Natural killer cell (primary cell): ENCODE results near the gene ASTN2. TPM values are rescaled to one million over a fixed set of nuclear protein-coding genes. Genes with fewer than 3 reads are reported as not detected.

ENCODE experiments used
- ATAC-seq, 3 donors: fragments of 150-1000 bp in 2 of 3; fragments of 200-7000 bp in 1 of 3; cut with Tn5 transposase; 1 replicate in 1 of 3; 2 replicates in 2 of 3; pipeline ENCODE4 v1.10.0; 2021; ENCODE audit warnings: mild to moderate bottlenecking in 2 of 3, moderate library complexity in 2 of 3
- DNase-seq, 2 donors: peaks; one replicate each; pipeline versions ENCODE4 v3.0.0 to v3.0.0-alpha.2; 2013 to 2021; ENCODE audit warnings: mixed read lengths in 1 of 2
- H3K27ac ChIP-seq: one replicate; pipeline ENCODE4 v1.5.1; 2013; ENCODE audit warnings: mild to moderate bottlenecking, low read length
- H3K27me3 ChIP-seq: one replicate; pipeline ENCODE4 v1.6.1; 2013; ENCODE audit warnings: low read length; ENCODE audit not compliant: control insufficient read depth, insufficient read depth
- H3K36me3 ChIP-seq: one replicate; pipeline ENCODE4 v1.6.1; 2013; ENCODE audit warnings: low read length; ENCODE audit not compliant: control insufficient read depth, insufficient read depth
- H3K4me1 ChIP-seq: one replicate; pipeline ENCODE4 v1.6.1; 2013; ENCODE audit warnings: low read length; ENCODE audit not compliant: control insufficient read depth, insufficient read depth
- H3K4me3 ChIP-seq: one replicate; pipeline ENCODE4 v1.5.1; 2013; ENCODE audit warnings: low read length
- H3K9me3 ChIP-seq: one replicate; pipeline ENCODE4 v1.6.1; 2013; ENCODE audit warnings: low read length; ENCODE audit not compliant: control insufficient read depth, insufficient read depth
- H3K27ac Mint-ChIP-seq, 2 donors: one replicate each; pipeline ENCODE4 v1.8.0; 2022; ENCODE audit warnings: mild to moderate bottlenecking in 2 of 2, mixed read lengths in 2 of 2, moderate library complexity in 1 of 2
- H3K27me3 Mint-ChIP-seq, 2 donors: one replicate each; pipeline ENCODE4 v1.8.0; 2022; ENCODE audit warnings: low read depth in 2 of 2, mixed read lengths in 2 of 2
- H3K36me3 Mint-ChIP-seq: one replicate; pipeline ENCODE4 v1.8.0; 2022; ENCODE audit warnings: mixed read lengths
- H3K4me1 Mint-ChIP-seq, 2 donors: one replicate each; pipeline ENCODE4 v1.8.0; 2022; ENCODE audit warnings: mixed read lengths in 2 of 2
- H3K4me3 Mint-ChIP-seq: one replicate; pipeline ENCODE4 v1.8.0; 2022; ENCODE audit warnings: mild to moderate bottlenecking, moderate library complexity, mixed read lengths
- H3K9me3 Mint-ChIP-seq, 2 donors: one replicate each; pipeline ENCODE4 v1.8.0; 2022; ENCODE audit warnings: mixed read lengths in 2 of 2
- WGBS: methylation state at CpG from one replicate; pipeline ENCODE4 v1.1.7; 2013; ENCODE audit warnings: missing lambda C conversion rate; ENCODE audit not compliant: insufficient coverage; 5-methylcytosine and 5-hydroxymethylcytosine counted together
- intact Hi-C: fragments of 100-400 bp; cut with micrococcal nuclease; formaldehyde crosslinking; loops from one replicate; pipeline ENCODE4 v1.14.2; 2022
- total RNA-seq, 4 donors: library from RNA; stranded (reverse); fragments of 120-200 nt in 1 of 4; gene quantifications; one replicate each; pipeline versions ENCODE4 v1.2.3 to v1.2.4, GENCODE V29; 2013 to 2022
- TF ChIP-seq, protein P1 (sequence below): fragments of 200-600 bp; IDR thresholded peaks from one replicate; pipeline ENCODE4 v1.8.0; 2022; ENCODE audit warnings: antibody characterized with exemption

ASTN2 gene
- total RNA-seq: 1 to 10 TPM; 3.0 to 3.5 (median 3.2) TPM
- total RNA-seq (2013): 3.9 TPM

- no peaks in the 10 kb centered on the region for H3K9me3 ChIP-seq
- TF ChIP-seq, protein P1, sequence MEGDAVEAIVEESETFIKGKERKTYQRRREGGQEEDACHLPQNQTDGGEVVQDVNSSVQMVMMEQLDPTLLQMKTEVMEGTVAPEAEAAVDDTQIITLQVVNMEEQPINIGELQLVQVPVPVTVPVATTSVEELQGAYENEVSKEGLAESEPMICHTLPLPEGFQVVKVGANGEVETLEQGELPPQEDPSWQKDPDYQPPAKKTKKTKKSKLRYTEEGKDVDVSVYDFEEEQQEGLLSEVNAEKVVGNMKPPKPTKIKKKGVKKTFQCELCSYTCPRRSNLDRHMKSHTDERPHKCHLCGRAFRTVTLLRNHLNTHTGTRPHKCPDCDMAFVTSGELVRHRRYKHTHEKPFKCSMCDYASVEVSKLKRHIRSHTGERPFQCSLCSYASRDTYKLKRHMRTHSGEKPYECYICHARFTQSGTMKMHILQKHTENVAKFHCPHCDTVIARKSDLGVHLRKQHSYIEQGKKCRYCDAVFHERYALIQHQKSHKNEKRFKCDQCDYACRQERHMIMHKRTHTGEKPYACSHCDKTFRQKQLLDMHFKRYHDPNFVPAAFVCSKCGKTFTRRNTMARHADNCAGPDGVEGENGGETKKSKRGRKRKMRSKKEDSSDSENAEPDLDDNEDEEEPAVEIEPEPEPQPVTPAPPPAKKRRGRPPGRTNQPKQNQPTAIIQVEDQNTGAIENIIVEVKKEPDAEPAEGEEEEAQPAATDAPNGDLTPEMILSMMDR: no peak
- H3K36me3 ChIP-seq: no peaks in the 10 kb centered on the region
- peaks cover 34% of the 10 kb centered on the region for H3K27me3 ChIP-seq
- H3K4me3 ChIP-seq: no peak within 1 kb of the TSS
- peaks cover 3% of the 10 kb centered on the region for H3K4me1 ChIP-seq
- ATAC-seq (no peak), DNase-seq (no peak)
- intact Hi-C loops: no loop called here
- peaks cover 26 to 39% of the 10 kb centered on the region in 2 donors for H3K27me3 Mint-ChIP-seq
- no peak within 1 kb of the TSS for H3K27ac ChIP-seq
- H3K27ac Mint-ChIP-seq: no peak within 1 kb of the TSS
- no peaks in the 10 kb centered on the region for H3K36me3 Mint-ChIP-seq
- under 1% methylated on average over 48 of the region's 48 CpGs for WGBS
- H3K9me3 Mint-ChIP-seq: no peaks in the 10 kb centered on the region
- no peak within 1 kb of the TSS for H3K4me3 Mint-ChIP-seq
- H3K4me1 Mint-ChIP-seq: no peaks in the 10 kb centered on the region
Observed at GRCh38 chr9:117414906-117415331, at the start of gene ASTN2. Gene ASTN2 (minus strand): TSS chr9:117415057. CDS start chr9:117414938, 119 bp downstream.

DNA sequence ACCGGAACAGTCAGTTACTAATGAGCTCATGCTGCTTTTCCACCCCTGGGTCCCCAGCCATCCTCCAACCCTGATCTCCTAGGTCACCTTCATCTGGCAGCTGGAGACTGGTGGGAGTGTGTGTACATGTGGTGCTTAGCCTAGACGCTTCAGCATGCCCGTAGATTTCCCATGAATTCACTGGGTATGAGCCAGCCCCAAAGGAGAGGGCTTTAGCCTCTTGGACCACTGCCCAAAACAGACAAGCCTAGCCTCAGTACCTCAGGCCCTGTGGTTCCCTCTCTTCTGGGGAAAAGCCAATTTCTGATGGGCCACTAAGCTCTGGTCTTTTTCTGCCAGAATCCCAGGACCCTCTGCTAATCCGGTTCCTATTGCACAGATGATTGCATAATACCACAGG, 48.0 kb upstream of the ASTN2 start:
- 84% methylated on average over 4 of the region's 4 CpGs for WGBS
- peaks cover 0 to 2% of the 10 kb centered on the region in 2 donors for H3K9me3 Mint-ChIP-seq
- intact Hi-C loops: no loop called here

GRCh38 chr9:117461386-117461785, 46.5 kb upstream of the ASTN2 start:
- 88% methylated on average over 3 of the region's 3 CpGs for WGBS
- Histone ChIP-seq H3K4me1 (no peaks in the 10 kb centered on the region), H3K27me3 (no peaks in the 10 kb centered on the region), H3K9me3 (no peaks in the 10 kb centered on the region), H3K27ac (no peak overlapping the region), H3K36me3 (no peaks in the 10 kb centered on the region), H3K4me3 (no peak overlapping the region)
- H3K27ac Mint-ChIP-seq: no peak overlapping the region
- TF ChIP-seq, protein P1: no peak
- intact Hi-C loops: no loop called here
- DNase-seq (no peak), ATAC-seq (no peak)
- peaks cover 0 to 2% of the 10 kb centered on the region in 2 donors for H3K9me3 Mint-ChIP-seq
- no peak overlapping the region for H3K4me3 Mint-ChIP-seq
- no peaks in the 10 kb centered on the region for H3K36me3 Mint-ChIP-seq
- peaks cover 0 to 3% of the 10 kb centered on the region in 2 donors for H3K27me3 Mint-ChIP-seq
- no peaks in the 10 kb centered on the region for H3K4me1 Mint-ChIP-seq

More for the DNA sequence above, 48.0 kb upstream of the ASTN2 start:
- no peaks in the 10 kb centered on the region for H3K36me3 ChIP-seq
- no peaks in the 10 kb centered on the region for H3K4me1 Mint-ChIP-seq
- no peaks in the 10 kb centered on the region for H3K36me3 Mint-ChIP-seq
- H3K9me3 ChIP-seq: no peaks in the 10 kb centered on the region
- TF ChIP-seq, protein P1: no peak
- H3K4me1 ChIP-seq: no peaks in the 10 kb centered on the region
- ATAC-seq (no peak), DNase-seq (no peak)
- H3K4me3 Mint-ChIP-seq: no peak overlapping the region
- H3K27ac Mint-ChIP-seq: no peak overlapping the region
- no peak overlapping the region for H3K27ac ChIP-seq
- H3K4me3 ChIP-seq: no peak overlapping the region
- peaks cover 0 to 3% of the 10 kb centered on the region in 2 donors for H3K27me3 Mint-ChIP-seq
- H3K27me3 ChIP-seq: no peaks in the 10 kb centered on the region

DNA sequence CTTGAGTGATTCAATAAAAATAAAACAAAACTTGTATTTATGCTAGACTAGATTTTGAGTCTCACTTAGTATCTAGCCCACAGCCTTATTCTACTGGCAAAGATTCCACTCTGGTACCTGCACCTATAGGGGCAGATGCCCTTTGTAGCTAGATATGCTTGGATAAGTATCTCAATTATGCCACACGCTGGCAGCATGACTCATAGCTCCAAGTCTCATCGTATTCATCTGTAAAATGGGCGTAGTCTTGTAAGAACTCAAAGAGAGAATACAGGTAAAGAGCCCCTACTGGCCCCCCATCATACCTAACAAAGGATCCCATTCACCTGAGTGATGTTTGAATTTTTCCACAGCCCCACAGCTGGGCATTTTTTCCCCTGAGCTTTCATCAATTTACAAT, 45.9 kb upstream of the ASTN2 start:
- Mint-ChIP-seq H3K4me3 (no peak overlapping the region), H3K9me3 (peaks cover 0 to 2% of the 10 kb centered on the region in 2 donors), H3K27ac (no peak overlapping the region), H3K27me3 (peaks cover 0 to 3% of the 10 kb centered on the region in 2 donors), H3K36me3 (no peaks in the 10 kb centered on the region), H3K4me1 (no peaks in the 10 kb centered on the region)
- intact Hi-C loops: no loop called here
- TF ChIP-seq, protein P1: no peak
- Histone ChIP-seq H3K4me1 (no peaks in the 10 kb centered on the region), H3K27me3 (no peaks in the 10 kb centered on the region), H3K4me3 (no peak overlapping the region), H3K36me3 (no peaks in the 10 kb centered on the region), H3K27ac (no peak overlapping the region), H3K9me3 (no peaks in the 10 kb centered on the region)
- ATAC-seq (no peak), DNase-seq (no peak)
- 91% methylated on average over 3 of the region's 3 CpGs for WGBS
